ACC112 (cell line): ENCODE results near the gene RRP36.
"Not testable (repeated sequence)": the region's sequence is repeated elsewhere in the genome, so short reads cannot be mapped to it uniquely, and the experiment has no call there.

Experiments
- H2AFZ ChIP-seq: fragments of 200-600 bp; sonication (generic); one replicate; pipeline ENCODE4 v1.6.0; 2017; ENCODE audit warnings: antibody characterized with exemption, low read length; ENCODE audit not compliant: unreplicated experiment
- H3K27ac ChIP-seq: fragments of 200-600 bp; sonication (generic); 2 replicates; pipeline ENCODE4 v1.5.1; 2014; ENCODE audit warnings: low read depth, mild to moderate bottlenecking, antibody characterized with exemption, low read length, moderate library complexity
- H3K27me3 ChIP-seq: fragments of 200-600 bp; sonication (generic); 2 replicates; pipeline ENCODE4 v1.6.1; 2014; ENCODE audit warnings: mild to moderate bottlenecking, antibody characterized with exemption, low read length, moderate library complexity, mixed read lengths; ENCODE audit not compliant: insufficient read depth
- H3K36me3 ChIP-seq: fragments of 200-600 bp; sonication (generic); 2 replicates; pipeline ENCODE4 v1.6.1; 2016; ENCODE audit warnings: mild to moderate bottlenecking, antibody characterized with exemption, low read length, moderate library complexity, mixed read lengths; ENCODE audit not compliant: insufficient read depth
- H3K4me1 ChIP-seq: fragments of 200-600 bp; sonication (generic); one replicate; pipeline ENCODE4 v1.6.1; 2016; ENCODE audit warnings: low read length, mixed read lengths; ENCODE audit not compliant: insufficient read depth, unreplicated experiment, control insufficient read depth
- H3K4me3 ChIP-seq: fragments of 200-600 bp; sonication (generic); 2 replicates; pipeline ENCODE4 v1.5.1; 2014; ENCODE audit warnings: mild to moderate bottlenecking, low read depth, low read length
- H3K79me2 ChIP-seq: fragments of 200-600 bp; sonication (generic); one replicate; pipeline ENCODE4 v1.6.0; 2016; ENCODE audit warnings: low read length; ENCODE audit not compliant: control insufficient read depth, unreplicated experiment, insufficient read depth

RRP36 gene

GRCh38 chr6:42984924-42985475 lies 36.4 kb upstream of the RRP36 start:
- H2AFZ ChIP-seq: peak overlapping the region; percentile 39
- no peaks in the 10 kb centered on the region for H3K27me3 ChIP-seq
- H3K4me1 ChIP-seq: peaks cover 26% of the 10 kb centered on the region
- H3K4me3 ChIP-seq: peak overlapping the region; percentile 90
- H3K27ac ChIP-seq: no peak overlapping the region
- H3K36me3 ChIP-seq: no peaks in the 10 kb centered on the region
- H3K79me2 ChIP-seq: peaks cover 14% of the 10 kb centered on the region

GRCh38 chr6:42987533-42988451 lies 33.6 kb upstream of the RRP36 start:
- H3K36me3 ChIP-seq: no peaks in the 10 kb centered on the region

GRCh38 chr6:42988486-42989020 lies 32.9 kb upstream of the RRP36 start:
- Histone ChIP-seq H3K36me3 (no peaks in the 10 kb centered on the region), H3K4me1 (peaks cover 26% of the 10 kb centered on the region), H3K27ac (no peak overlapping the region), H3K27me3 (no peaks in the 10 kb centered on the region), H3K79me2 (peaks cover 14% of the 10 kb centered on the region), H2AFZ (no peak overlapping the region), H3K4me3 (no peak overlapping the region)

More at GRCh38 chr6:42987533-42988451, 33.6 kb upstream of the RRP36 start:
- H3K4me1 ChIP-seq: peaks cover 26% of the 10 kb centered on the region
- peaks cover 14% of the 10 kb centered on the region for H3K79me2 ChIP-seq
- no peaks in the 10 kb centered on the region for H3K27me3 ChIP-seq
- no peak overlapping the region for H2AFZ ChIP-seq
- H3K4me3 ChIP-seq: no peak overlapping the region
- no peak overlapping the region for H3K27ac ChIP-seq

GRCh38 chr6:42989923-42990322 lies 31.5 kb upstream of the RRP36 start:
- Histone ChIP-seq H3K27ac (no peak overlapping the region), H3K4me3 (no peak overlapping the region), H3K27me3 (no peaks in the 10 kb centered on the region), H3K4me1 (peaks cover 26% of the 10 kb centered on the region), H3K36me3 (no peaks in the 10 kb centered on the region), H2AFZ (no peak overlapping the region), H3K79me2 (peaks cover 14% of the 10 kb centered on the region)

GRCh38 chr6:42993445-42993844 lies 28.0 kb upstream of the RRP36 start:
- Histone ChIP-seq H3K27ac (no peak overlapping the region), H3K79me2 (no peaks in the 10 kb centered on the region), H3K4me3 (no peak overlapping the region), H2AFZ (no peak overlapping the region), H3K4me1 (peaks cover 1% of the 10 kb centered on the region), H3K36me3 (no peaks in the 10 kb centered on the region), H3K27me3 (no peaks in the 10 kb centered on the region)

- Histone ChIP-seq H3K4me1 (no peaks in the 10 kb centered on the region), H3K4me3 (no peak overlapping the region), H3K79me2 (no peaks in the 10 kb centered on the region), H3K36me3 (no peaks in the 10 kb centered on the region), H2AFZ (no peak overlapping the region), H3K27me3 (no peaks in the 10 kb centered on the region), H3K27ac (no peak overlapping the region)
These were observed 24.9 kb upstream of the RRP36 start for GRCh38 chr6:42996513-42996912.

GRCh38 chr6:42998205-42998604 lies 23.2 kb upstream of the RRP36 start:
- H3K4me3 ChIP-seq, H3K79me2 ChIP-seq, H3K27me3 ChIP-seq, H3K4me1 ChIP-seq, H2AFZ ChIP-seq, H3K36me3 ChIP-seq, H3K27ac ChIP-seq: not testable (repeated sequence)

- Histone ChIP-seq H3K79me2 (no peaks in the 10 kb centered on the region), H2AFZ (no peak overlapping the region), H3K4me3 (no peak overlapping the region), H3K27me3 (no peaks in the 10 kb centered on the region), H3K27ac (no peak overlapping the region), H3K4me1 (no peaks in the 10 kb centered on the region), H3K36me3 (no peaks in the 10 kb centered on the region)
These were observed 19.6 kb upstream of the RRP36 start for GRCh38 chr6:43001843-43002242.

- H2AFZ ChIP-seq: no peak overlapping the region
- H3K27ac ChIP-seq: no peak overlapping the region
- H3K4me3 ChIP-seq: no peak overlapping the region
- peaks cover 8% of the 10 kb centered on the region for H3K36me3 ChIP-seq
- H3K4me1 ChIP-seq: no peaks in the 10 kb centered on the region
- no peaks in the 10 kb centered on the region for H3K79me2 ChIP-seq
- no peaks in the 10 kb centered on the region for H3K27me3 ChIP-seq
These were observed 15.6 kb upstream of the RRP36 start for GRCh38 chr6:43005844-43006243.

- H3K4me1 ChIP-seq: no peaks in the 10 kb centered on the region
- no peak overlapping the region for H2AFZ ChIP-seq
- no peak overlapping the region for H3K27ac ChIP-seq
- no peaks in the 10 kb centered on the region for H3K79me2 ChIP-seq
- H3K36me3 ChIP-seq: peaks cover 8% of the 10 kb centered on the region
- H3K27me3 ChIP-seq: no peaks in the 10 kb centered on the region
- H3K4me3 ChIP-seq: no peak overlapping the region
These were observed 15.2 kb upstream of the RRP36 start for GRCh38 chr6:43006251-43006650.

GRCh38 chr6:43007126-43007525 lies 14.3 kb upstream of the RRP36 start:
- Histone ChIP-seq H3K36me3 (peaks cover 8% of the 10 kb centered on the region), H3K79me2 (peaks cover 4% of the 10 kb centered on the region), H3K4me3 (no peak overlapping the region), H3K4me1 (peaks cover 7% of the 10 kb centered on the region), H2AFZ (no peak overlapping the region), H3K27me3 (no peaks in the 10 kb centered on the region), H3K27ac (no peak overlapping the region)
